Measurements from ENCODE around the gene ZSWIM7. TPM values are rescaled to one million over a fixed set of nuclear protein-coding genes. Genes with fewer than 3 reads are reported as not detected.

Gene ZSWIM7
- total RNA-seq, 1 donor from 2014 or later = 27.4 TPM

DNA sequence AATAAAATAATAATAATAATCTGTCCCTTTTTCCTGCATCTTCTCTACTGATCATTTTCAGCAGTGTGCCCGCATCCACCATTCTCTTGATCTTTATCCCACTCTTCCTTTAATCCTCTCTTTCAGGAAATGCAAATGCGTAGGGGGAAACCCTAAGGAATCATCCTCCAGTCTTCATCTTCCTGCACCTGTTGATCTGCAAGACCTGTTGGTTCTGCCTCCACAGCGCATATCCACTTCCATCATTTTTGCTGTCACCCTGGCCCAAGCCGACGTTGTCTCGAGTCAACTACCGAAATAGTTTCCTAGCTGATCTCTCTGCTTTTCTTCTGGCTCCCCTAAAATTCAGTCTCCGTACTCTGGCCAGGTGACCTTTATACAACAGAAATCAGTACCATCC is 30.0 kb downstream of the ZSWIM7 start:
- no peaks in the 10 kb centered on the region for H3K27me3 ChIP-seq
- no peak for ATAC-seq
- TF ChIP-seq, protein P1, sequence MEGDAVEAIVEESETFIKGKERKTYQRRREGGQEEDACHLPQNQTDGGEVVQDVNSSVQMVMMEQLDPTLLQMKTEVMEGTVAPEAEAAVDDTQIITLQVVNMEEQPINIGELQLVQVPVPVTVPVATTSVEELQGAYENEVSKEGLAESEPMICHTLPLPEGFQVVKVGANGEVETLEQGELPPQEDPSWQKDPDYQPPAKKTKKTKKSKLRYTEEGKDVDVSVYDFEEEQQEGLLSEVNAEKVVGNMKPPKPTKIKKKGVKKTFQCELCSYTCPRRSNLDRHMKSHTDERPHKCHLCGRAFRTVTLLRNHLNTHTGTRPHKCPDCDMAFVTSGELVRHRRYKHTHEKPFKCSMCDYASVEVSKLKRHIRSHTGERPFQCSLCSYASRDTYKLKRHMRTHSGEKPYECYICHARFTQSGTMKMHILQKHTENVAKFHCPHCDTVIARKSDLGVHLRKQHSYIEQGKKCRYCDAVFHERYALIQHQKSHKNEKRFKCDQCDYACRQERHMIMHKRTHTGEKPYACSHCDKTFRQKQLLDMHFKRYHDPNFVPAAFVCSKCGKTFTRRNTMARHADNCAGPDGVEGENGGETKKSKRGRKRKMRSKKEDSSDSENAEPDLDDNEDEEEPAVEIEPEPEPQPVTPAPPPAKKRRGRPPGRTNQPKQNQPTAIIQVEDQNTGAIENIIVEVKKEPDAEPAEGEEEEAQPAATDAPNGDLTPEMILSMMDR (IDR thresholded peaks at IDR 0.05) = no peak
- peaks cover 23% of the 10 kb centered on the region for H3K4me1 ChIP-seq
- H3K36me3 ChIP-seq = no peaks in the 10 kb centered on the region
- no peak overlapping the region for H3K27ac ChIP-seq
- H3K4me3 ChIP-seq = no peak overlapping the region
- DNase-seq = no peak
- no peaks in the 10 kb centered on the region for H3K9me3 ChIP-seq
- intact Hi-C loops (cut with DNase I) = no loop called here

DNA sequence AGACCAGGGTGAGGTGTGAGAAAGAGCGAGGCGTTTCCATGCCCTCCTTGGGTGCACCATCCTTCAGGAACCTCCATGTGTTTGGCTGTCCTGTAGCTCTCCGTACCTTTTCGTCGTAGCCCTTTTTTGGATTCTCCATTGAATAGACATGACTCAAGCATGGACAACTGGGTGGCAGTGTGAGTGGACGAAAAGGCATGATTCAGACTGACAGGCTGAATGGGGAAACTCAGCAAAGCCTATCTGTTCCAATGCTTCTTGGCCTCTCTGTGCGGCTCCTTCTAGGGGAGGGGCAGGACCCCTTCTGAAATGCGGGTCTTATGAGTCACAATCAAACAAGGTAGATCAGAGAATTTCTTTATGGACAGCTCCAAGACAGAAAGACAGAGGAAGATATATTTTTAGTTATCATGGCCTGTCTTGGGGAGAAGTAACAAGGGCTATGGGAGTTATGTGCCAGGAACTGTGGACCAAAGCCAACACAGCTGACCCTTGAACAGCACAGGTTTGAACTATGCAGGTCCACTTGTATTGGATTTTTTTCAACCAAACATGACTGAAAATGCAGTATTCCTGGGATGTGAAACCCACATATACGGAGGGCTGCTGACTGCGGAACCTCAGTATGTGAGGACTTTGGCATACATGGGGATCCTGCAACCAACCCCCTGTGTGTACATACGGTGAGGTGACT is 31.7 kb downstream of the ZSWIM7 start:
- H3K4me1 ChIP-seq = peaks cover 23% of the 10 kb centered on the region
- no peak for DNase-seq
- intact Hi-C loops (cut with DNase I) = no loop called here
- TF ChIP-seq, protein P1 (IDR thresholded peaks at IDR 0.05) = no peak
- no peaks in the 10 kb centered on the region for H3K27me3 ChIP-seq
- no peak for ATAC-seq
- no peaks in the 10 kb centered on the region for H3K36me3 ChIP-seq
- no peaks in the 10 kb centered on the region for H3K9me3 ChIP-seq
- no peak overlapping the region for H3K4me3 ChIP-seq
- peak overlapping the region; percentile 76 for H3K27ac ChIP-seq

DNA sequence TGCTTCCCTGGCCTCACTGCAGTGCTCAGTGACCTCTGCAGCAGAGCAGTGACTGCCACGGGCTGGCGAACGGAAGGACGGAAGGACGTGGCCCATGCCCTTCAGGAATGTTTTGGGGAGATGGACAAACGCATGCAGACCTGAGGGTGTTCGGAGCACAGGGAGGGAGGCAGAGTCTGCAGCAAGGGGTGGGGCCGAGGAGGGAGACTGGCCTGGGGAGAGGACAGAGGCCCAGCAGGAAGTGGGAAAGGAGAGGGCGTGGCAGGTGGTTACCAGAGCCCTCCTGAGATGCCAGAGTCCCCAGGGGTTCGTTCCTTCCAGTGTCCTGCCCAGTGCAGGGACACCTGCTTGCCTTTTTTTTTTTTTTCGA is 32.6 kb downstream of the ZSWIM7 start:
- Histone ChIP-seq H3K4me1 (peaks cover 23% of the 10 kb centered on the region), H3K36me3 (no peaks in the 10 kb centered on the region), H3K27ac (peak overlapping the region; percentile 76), H3K27me3 (no peaks in the 10 kb centered on the region), H3K4me3 (no peak overlapping the region), H3K9me3 (no peaks in the 10 kb centered on the region)
- intact Hi-C loops (cut with DNase I) = no loop called here
- TF ChIP-seq, protein P1 (IDR thresholded peaks at IDR 0.05) = no peak
- peak; percentile 83 for ATAC-seq
- DNase-seq = peak; percentile 82

DNA sequence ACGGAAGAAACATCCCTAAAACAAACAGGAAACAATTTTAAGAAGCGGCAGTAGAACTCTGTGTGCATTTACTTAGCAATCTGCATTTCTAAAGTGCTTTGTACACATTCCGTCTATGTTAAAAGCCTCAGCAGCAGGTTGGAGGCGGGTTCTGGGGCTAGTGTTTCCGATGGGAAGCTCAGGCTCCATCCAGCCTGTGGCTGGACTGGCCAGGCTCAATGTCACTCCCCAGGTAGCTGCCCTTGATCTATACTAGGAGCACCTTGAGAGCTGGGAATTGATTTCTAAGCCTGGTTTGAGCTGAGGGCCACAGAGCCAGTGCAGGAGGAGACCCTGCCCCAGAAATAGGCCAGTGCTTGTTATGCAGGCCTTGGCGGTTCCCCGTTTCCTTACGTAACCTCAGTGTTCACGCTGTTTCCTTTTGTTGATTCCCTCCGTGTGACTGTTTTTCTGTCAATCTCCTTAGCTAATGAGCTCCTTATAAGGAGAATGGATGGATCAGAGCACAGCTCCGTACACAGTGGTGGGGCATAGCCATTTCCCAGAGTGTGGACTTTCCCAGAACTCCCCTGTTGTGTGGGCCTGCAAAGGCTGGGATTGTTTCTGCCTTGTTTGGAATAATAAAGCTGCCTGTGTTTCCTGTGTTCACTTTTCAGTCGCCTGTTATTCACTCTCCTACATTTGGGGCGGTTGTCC is 33.2 kb downstream of the ZSWIM7 start:
- intact Hi-C loops (cut with DNase I) = no loop called here
- H3K9me3 ChIP-seq = no peaks in the 10 kb centered on the region
- TF ChIP-seq, protein P1 (IDR thresholded peaks at IDR 0.05) = no peak
- no peak overlapping the region for H3K4me3 ChIP-seq
- DNase-seq = peak; percentile 88
- H3K27me3 ChIP-seq = no peaks in the 10 kb centered on the region
- H3K27ac ChIP-seq = peak overlapping the region; percentile 76
- H3K4me1 ChIP-seq = peaks cover 23% of the 10 kb centered on the region
- no peaks in the 10 kb centered on the region for H3K36me3 ChIP-seq
- ATAC-seq = peak; percentile 94

DNA sequence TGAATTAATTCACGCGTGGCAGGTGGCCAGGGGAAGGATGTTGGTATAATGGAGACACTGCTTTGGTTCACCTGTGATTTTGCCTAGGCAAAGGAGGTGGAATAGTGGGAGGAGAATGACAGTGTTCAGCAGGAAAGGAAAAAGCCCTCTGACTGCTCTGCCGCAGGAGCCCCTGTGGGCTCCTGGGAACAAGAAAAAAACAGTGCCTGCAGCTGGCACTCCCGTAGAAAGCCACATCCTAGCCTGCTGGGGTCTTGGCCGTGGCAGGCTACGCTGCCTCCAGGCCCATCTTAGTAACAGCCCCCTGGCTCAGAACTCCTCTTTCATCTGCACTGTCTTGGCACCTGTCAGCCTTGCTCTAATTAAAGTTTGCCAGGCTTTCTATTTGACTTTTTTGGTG is 34.0 kb downstream of the ZSWIM7 start:
- H3K9me3 ChIP-seq = no peaks in the 10 kb centered on the region
- H3K27ac ChIP-seq = peak overlapping the region; percentile 76
- H3K4me1 ChIP-seq = peaks cover 23% of the 10 kb centered on the region
- H3K27me3 ChIP-seq = no peaks in the 10 kb centered on the region
- ATAC-seq = no peak
- intact Hi-C loops (cut with DNase I) = no loop called here
- no peak overlapping the region for H3K4me3 ChIP-seq
- no peak for DNase-seq
- TF ChIP-seq, protein P1 (IDR thresholded peaks at IDR 0.05) = no peak
- H3K36me3 ChIP-seq = no peaks in the 10 kb centered on the region

Measured in upper lobe of right lung (tissue), 1 donor.